GM18858 (cell line): ENCODE measurements around the gene TRIP12.
"Not testable (repeated sequence)": the region's sequence is repeated elsewhere in the genome, so short reads cannot be mapped to it uniquely, and the experiment has no call there.

ENCODE experiments used
- ATAC-seq: cut with Tn5 transposase; IDR thresholded peaks from one replicate; pipeline ENCODE4 v1.9.1; 2021; ENCODE audit not compliant: unreplicated experiment

TRIP12 gene

DNA sequence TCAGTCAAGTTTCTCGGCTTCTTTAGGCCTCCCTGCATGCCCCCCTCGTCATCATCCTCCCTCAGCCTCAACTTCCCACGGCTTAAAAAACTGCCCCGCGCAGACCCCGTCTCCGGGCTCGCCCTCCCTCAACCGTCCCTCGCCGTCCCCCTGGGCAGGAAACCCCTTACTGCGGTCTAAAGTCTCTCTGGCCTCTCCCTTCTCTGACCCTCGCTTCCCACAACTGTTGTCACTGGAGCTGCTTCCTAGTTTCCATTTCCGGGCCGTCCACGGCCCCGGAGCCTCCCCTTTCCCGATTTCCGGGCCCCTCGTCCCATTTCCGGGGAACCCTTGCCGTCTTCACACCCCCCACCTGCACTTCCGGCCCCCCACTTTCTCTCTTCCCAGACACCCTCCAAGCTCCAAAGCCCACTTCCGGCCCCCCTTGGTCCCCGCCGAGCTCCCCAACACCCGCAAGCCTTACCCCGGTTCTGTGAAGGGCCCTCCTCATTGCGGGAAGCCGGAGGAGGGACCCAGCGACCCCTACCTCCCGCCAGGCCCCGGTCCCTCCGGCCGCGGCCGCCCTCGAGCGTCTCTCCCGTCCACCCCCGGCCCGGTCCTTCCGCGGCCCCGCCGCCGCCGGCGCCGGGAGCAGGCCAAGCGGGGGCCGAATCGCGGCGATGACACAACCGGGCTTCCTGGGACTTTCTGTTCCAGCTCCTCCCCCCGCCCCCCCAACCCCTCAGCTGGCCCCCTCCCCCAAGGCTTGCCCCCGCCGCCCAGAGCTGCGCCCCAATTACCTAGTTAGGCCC, 513 bp downstream of the TRIP12 start:
- peak; percentile 14 for ATAC-seq

DNA sequence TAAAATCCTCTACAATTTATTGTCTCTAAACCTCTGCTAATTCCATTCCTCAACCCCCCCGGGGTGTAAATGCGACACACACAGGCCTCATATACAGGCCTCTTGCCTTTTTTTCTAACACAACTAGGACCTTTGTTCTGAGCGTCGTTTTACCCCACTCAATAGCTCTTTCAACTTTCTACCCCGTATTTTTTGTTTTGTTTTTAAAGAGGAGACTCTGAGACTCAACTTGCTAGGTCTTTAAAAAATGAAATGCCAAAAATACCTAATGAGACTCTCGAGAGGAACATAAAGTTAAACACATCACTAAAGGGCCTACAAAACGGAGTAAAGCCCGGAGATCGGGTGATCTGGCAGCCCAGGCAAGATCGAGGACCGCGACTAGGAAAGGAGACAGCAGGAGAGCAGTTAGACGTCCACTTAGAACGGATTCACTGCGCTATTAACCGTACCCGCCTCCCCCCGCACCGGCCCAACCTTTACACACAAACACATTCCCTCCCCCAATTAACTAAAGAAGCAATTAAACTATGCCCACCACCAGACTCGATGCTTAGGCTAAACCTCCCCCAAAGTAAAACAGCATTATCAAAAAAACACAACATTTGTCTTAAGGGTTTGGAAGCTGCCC, 1.7 kb downstream of the TRIP12 start:
- ATAC-seq, result no peak

DNA sequence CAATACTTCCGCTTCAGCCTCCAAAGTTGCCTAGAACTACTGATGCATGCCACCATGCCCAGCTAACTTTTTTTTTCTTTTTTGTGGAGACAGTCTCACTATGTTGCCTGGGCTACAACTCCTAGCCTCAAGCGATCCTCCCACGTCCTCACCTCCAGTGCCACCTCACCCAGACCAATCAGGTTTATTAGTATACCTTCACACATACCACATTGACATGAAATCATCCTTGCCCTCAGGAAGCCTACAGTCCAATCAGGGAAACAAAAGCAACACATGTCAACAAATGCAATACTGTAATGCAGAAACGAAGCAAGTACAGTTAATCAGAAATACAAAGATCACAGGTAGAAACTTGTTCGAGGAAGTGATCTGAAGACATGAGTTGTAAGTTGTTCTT, 4.0 kb downstream of the TRIP12 start:
- ATAC-seq, result no peak

DNA sequence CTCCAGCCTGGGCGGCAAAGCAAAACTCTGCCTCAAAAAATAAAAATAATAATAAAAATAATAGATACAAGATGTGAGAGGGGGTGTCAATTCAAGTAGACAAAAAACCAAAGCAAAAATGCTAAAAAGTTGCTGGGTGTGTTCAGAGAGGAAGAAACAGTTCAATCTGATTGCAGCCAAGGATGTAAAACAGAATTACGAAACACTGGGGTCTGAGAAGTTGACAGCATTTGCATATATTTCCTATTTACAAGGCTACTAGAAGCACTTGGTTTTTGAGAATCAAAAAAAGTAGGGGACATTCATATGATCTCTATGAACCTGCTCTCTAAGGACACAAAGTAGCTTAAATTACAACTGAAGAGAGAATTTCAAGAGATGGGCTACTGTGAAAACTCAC, 7.6 kb downstream of the TRIP12 start:
- no peak for ATAC-seq

DNA sequence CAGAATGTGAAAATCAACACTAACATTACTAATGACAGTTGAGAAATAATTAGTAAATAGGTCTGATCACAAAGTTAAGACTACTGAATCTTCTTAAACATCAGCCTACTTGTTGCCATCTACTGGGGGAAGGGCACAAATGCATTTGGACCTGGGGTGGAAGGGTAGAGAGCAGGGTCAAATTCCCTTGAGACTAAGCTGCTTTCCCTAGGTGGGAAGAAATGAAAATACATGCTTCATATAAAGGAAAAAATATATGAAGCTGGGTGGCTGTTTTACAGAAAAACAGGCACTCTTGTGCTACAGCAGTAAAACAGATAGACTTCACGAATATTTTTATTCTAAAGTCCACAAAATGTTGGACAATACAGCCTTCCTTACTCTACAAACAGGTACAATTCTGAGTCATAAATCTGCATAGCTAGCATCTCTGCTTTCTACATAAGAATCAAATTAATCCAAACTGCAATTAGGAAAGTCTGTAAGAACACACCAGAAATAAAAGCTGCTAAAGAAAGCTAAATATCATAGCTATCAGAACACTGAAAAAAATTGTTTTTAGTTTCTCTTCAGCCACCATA, 10.9 kb downstream of the TRIP12 start:
- peak; percentile 44 for ATAC-seq

DNA sequence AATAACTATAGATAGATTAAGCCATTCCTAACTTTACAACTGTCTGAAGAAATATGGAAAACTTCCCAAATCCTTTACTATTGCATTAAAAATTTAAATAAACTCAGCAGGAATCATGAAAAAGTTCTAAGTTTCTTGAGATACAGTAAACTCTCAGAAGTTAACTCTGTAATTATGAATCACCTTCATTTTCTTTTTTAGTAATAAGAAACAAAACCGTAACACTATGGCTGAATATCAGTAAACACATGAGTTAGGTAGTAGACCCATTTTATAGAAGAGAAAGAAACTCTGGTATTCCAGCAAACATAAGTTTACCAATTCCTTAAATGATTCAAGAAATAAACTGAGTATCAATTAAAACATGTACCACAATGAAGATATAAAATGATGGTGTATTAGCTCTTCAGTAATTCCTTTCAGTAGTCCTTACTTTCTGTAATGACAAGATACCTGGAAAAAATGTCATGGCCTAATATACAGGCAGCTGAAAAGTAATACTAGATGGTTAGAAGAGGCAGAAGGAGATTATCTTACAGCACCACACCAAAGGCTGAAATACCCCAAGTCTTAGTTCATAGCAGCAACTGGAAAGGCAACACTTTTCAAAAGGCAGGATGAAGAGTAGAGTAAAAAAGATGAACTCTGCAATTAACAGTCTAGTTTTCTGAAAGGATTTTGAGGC, 11.5 kb downstream of the TRIP12 start:
- ATAC-seq, result peak; percentile 18

DNA sequence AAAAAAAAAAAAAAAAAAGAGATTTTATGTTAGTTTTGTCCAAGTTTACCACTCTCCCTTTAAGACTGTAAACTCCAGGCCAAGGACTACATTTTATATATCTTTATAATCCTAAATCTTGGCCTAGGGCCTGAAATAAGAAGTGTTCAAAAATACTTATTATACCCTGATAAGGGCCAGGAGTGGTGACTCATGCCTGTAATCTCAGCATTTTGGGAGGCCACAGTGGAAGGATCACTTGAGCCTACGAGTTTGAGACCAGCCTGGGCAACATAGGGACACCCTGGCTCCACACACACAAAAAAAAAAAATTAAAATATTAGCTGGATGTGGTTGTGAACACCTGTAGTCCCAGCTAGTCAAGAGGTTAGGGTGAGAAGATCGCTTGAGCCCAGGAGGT, 12.7 kb downstream of the TRIP12 start:
- no peak for ATAC-seq

DNA sequence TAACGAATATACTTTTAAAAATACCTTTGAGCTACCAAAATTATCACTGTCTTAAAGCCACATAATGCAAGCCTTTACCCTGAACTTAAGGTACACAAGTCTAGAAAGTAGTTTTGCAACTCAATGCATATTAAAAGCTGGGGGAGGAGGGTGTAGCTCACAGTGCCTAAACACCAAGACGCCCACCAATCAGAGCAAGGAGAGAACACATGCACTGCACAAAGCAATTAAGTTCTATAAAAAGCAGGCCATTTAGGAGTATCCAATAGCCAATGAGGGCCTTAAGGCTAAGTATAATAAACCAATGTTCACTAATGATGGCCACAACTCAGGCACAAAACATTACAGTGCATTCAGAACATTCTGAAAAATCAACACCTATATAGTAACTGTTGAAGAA, 16.2 kb downstream of the TRIP12 start:
- no peak for ATAC-seq

DNA sequence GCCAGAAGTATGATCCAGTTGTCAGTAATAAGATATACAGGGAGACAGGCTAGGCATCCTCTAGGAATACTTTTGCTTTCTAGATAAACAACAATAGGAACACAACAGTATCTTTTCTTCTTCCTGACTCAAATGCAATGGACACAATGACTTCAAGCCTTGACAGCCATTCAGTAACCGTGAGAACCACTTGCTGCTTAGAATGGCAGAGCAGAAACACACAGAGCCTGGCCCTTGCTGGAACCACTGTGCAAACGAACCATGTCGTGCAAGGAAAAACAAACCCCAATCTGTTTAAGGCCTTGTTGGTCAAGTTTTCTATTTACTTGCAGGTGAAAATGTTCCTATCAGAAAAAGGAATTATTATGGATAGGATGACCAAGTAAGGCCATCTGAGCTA, 18.8 kb downstream of the TRIP12 start:
- ATAC-seq, result no peak

DNA sequence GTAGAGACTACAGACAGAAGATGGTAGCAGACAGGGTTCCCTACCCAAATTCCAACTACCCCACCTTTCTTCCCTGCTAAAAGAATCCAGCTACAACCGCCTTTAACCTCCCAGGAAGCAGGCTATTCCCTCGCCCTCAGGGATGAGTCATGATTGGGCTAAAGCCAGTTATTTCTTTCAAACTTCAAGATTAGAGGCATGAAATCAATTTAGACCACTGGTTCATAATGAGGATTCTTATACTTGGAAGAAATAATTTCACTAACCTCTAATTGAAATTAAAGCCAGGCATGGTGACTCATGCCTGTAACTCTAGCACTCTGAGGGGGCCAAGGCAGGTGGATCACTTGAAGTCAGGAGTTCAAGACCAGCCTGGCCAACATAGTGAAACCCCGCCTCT, 20.0 kb downstream of the TRIP12 start:
- ATAC-seq, result no peak

DNA sequence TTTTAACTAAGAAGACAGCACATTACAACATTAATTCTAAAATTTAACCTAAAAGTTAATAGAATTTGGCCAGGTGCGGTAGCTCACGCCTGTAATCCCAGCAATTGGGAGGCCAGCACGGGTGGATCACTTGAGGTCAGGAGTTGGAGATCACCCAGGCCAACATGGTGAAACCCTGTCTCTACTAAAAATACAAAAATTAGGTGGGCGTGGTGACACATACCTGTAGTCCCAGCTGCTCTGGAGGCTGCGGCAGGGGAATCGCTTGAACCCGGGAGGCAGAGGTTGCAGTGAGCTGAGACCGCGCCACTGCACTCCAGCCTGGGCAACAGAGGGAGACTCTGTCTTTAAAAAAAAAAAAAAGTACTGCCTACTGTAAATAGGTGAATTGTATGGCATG, 21.3 kb downstream of the TRIP12 start:
- not testable (repeated sequence) for ATAC-seq

DNA sequence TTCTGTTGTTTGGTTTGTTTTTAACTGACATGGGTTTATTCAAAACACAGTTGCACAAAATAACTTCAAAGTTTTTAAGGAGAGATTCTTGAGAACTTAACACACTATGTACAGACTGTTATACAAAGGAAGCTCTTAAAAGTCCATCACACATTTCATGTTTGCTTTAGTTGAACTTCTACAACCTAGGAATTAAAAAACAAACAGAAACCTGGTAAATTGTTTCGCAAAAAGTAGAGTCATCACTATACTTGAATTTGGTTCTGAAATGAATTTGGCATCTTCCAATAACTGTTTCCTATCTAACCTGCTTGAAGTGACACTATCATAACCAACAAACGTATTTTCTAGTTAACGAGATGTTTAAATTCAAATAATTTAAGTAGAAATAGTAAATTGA, 21.8 kb downstream of the TRIP12 start:
- no peak for ATAC-seq

DNA sequence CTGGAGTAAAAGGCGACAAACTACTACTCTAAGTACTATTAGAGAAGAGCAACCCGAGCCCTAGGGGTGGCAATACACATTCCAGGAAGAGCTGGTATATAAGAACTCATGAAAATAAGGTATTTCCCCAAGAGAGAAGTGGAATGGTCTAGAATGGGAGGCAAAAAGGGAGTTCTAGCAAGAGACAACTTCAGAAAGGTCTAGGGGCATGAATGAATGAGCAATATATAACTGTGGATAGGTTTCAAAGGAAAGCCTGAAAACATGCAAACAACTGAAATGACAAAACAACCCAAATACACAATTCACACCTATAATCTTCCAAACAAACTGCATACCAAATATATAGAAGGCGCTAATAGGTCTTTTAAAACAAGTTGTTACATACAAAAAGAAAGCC, 22.2 kb downstream of the TRIP12 start:
- no peak for ATAC-seq

DNA sequence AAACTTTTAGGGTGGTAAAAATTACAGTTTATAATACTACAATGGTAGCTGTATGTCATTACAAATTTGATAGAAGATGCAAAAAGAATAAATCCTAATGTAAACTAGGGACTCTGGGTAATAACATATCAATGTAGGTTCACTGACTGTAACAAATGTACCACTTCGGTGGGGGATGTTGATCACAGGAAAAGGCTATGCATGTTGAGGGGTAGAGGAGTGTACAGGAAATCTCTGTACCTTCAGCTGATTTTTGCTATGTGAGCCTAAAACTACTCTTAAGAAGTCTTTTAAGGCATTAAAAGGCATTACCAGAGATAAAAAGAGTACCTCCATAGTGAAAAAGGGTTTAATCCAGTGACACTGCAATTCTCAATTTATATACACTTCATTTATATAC, 25.0 kb downstream of the TRIP12 start:
- no peak for ATAC-seq

DNA sequence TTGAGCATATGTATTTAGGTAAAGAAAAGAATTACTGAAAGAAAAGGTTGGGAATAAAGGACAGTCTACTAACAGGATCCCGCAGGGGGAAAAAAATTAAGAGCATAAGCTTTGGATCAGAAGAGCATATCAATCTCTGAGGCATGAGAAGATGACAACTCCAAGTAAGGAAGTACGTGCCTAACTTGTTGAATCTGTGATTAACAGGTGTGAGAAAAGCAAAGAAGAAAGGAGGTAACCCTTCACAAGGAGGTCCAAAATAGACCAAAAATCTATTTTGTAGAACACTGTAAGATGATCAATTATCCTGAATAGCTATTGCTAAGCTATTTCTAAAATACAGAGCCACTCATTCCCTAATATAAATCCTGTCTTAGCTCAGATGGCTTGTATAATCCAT, 32.8 kb downstream of the TRIP12 start:
- no peak for ATAC-seq

DNA sequence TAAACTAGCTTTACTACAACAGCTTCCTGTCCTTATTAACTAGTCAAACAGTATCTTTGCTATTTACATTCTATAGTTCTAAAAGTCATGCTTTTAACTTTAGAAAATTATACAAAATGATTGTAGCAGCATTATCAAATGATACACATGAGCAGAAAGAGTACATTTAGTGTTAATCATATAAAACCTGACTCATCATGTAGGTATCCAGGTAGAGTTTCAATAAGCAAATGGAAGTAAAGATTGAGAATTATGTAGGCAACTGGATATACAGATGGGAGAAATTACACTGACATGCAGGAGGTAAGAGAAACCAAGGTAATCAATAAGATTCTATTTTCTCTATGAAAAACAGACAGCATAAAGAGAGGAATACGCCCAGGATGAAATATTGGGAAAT, 33.8 kb downstream of the TRIP12 start:
- ATAC-seq, result no peak

DNA sequence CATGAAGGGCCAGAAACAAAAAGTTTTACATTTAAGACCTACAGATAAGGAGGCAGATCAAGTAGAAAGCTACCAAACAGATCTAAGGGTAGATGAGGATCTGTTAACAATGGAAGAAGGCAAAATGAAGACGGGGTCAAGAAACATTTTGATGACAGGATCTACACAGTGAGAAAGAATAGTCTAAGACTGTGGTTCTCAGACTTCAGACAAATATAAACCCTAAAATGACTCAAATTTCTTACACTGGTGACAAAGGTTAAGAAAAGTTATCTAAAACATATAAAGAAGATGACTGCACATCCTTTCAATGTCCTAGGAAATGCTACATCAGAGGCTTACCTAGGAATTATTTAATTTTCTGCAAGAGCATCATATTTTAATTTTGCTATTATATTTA, 34.4 kb downstream of the TRIP12 start:
- no peak for ATAC-seq

DNA sequence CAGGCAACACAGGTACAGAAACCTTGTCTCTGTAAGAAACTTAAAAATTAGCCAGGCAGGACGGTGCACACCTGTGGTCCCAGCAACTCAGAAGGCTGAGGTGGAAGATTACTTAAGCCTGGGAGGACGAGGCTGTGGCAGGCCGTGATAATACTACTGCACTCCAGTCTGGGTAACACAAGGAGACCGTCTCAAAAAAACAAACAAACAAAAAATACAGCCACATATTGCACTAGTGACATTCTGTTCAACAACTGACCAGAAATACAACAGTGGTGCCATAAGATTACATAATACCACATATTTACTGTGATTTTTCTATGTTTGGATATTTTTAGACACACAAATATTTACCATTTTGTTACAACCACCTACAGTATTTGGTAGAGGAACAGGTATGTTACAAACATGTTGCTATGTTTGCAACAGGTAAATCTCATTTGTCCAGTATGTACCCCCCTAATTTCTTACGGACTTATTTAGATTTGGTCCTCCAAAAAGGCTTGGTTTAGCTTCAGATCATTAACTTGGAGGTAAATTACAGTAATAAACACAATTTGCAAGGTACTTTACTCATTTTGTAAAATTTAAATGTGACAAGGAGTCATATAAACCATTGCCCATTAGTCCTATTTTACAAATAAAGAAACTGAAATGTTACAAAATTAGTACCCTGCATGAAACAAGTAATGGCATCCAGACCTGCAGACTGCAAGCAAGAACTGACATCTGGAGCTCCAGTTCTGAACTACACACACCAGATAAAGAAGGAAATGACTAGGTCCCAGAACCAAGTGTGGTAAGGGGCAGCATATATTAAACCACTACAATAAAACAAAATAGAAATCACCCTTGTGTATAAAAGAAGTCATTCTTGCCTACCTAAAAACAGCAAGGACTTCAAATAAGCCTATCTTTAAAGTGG, 36.8 kb downstream of the TRIP12 start:
- peak; percentile 76 for ATAC-seq

DNA sequence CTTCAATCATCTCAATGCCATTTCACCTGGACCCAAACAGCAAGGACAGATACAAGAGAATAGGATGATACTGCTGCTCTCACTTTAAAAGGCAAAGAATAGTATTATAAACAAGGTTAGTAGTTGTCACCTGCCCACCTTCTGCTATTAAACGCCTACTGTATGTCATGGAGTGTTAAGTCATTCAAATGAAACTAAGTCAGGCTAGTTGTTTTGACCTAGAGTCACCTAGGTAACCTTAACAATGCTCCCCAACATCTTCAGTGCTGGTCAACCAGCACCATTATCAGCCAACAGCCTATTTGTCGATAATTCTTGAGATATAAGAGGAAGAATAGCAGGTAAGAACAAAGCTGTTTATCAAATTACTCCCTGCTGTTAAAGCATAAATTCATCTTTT, 39.2 kb downstream of the TRIP12 start:
- ATAC-seq, result no peak

DNA sequence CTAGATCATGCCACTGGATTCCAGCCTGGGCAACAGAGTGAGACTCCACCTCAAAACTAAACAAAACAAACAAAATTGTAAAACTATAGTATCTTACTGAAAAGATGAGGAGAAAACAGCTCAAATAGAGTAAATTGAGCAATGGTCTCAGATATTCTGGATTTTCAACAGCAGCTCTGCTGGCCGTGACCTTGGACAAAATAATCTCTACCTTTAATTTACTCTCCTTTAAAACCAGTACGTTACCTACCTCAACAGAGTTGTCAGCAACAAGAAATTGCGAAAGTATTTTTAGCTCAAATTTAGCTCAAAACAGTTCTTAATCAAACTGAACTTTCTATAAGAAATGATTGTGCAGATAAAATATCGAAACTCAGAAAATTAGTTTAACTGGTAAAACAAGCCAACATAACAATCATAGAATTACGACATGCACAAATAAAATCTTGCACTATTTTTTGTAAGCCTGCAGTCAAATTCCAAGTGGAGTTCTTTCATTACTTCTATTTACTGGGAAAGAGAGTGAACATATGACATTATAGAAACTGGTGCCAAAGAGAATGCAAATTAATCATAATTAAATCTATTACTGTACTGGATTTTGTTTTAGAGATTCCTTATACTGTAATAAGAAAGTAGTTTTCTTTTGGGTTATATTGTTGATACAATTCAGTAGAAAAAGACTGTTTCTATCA, 40.8 kb downstream of the TRIP12 start:
- ATAC-seq, result no peak
